22Rv1 (cell line): Measurements from ENCODE around the gene PUS7L.
"Not testable (repeated sequence)": the region's sequence is repeated elsewhere in the genome, so short reads cannot be mapped to it uniquely, and the experiment has no call there.

Experiments used
- H3K27ac ChIP-seq: fragments of 450-650 bp; 2 replicates; pipeline ENCODE4 v1.5.1; 2017
- ZFX ChIP-seq: fragments of 450-650 bp; IDR thresholded peaks from 2 replicates; pipeline ENCODE4 v1.6.1; 2017; ENCODE audit warnings: antibody characterized with exemption, borderline replicate concordance
- TF ChIP-seq, protein P1 (sequence below): fragments of 450-650 bp; IDR thresholded peaks from 2 replicates; pipeline ENCODE4 v1.5.1; 2017; ENCODE audit warnings: mild to moderate bottlenecking

Gene PUS7L

DNA sequence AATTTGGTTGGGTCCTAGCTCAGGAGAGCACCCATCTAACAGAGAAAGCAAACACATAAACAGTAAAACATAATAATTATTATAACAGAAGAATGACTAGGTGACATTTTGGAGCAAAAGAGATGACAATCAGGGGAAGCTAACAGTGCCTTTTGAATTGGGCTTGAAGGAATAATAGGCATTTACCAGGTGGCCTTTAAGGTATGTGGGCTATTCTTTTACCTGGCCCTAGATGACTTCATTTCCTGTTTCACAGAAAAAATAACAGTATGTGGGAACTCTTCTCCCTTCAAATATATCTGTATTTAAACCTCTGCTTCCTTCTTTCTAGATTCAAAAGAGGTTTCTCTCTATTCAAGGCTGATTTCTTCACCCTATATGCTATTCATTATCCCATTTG lies 4.0 kb upstream of the PUS7L start:
- no peak overlapping the region for H3K27ac ChIP-seq
- TF ChIP-seq, protein P1, sequence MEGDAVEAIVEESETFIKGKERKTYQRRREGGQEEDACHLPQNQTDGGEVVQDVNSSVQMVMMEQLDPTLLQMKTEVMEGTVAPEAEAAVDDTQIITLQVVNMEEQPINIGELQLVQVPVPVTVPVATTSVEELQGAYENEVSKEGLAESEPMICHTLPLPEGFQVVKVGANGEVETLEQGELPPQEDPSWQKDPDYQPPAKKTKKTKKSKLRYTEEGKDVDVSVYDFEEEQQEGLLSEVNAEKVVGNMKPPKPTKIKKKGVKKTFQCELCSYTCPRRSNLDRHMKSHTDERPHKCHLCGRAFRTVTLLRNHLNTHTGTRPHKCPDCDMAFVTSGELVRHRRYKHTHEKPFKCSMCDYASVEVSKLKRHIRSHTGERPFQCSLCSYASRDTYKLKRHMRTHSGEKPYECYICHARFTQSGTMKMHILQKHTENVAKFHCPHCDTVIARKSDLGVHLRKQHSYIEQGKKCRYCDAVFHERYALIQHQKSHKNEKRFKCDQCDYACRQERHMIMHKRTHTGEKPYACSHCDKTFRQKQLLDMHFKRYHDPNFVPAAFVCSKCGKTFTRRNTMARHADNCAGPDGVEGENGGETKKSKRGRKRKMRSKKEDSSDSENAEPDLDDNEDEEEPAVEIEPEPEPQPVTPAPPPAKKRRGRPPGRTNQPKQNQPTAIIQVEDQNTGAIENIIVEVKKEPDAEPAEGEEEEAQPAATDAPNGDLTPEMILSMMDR: no peak
- TF ChIP-seq ZFX: no peak

DNA sequence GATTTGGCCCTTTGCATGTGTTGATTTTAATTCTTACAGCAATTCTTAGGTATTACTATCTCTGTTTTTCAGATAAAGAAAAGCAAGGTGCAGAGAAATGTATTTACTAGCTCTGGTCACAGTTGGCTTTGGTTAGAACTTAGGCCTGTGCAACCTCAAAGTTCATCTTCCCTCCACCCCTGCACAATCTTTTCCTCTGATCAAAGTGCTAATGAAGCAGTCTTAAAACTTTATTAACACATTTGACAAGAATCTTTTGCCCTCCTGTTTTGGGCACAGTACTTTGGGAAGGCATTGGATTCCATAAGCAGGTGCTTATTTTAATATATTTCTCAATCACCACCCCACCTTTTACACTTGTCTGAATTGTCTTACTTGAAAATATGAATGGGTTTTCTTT lies 2.9 kb upstream of the PUS7L start:
- no peak overlapping the region for H3K27ac ChIP-seq
- no peak for TF ChIP-seq ZFX
- TF ChIP-seq, protein P1: no peak

DNA sequence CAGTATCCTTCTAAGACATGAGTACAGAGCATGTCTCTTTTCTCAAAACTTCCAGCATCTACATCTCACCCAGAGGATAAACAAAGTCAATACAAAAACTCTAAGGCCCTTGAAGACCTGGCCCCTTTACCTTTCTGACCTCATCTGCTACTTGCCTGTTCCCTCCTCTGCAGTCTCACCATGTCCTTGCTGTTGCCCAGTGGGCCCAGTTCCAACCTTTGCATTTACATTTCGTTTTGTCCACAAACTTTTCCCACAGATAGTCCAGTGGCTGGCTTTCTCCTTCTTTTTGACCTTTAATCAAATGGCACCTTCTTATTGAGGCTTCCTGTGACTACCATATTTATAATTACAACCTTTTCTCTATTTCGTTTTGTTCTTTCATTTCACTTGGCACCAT lies 1.8 kb upstream of the PUS7L start:
- no peak for TF ChIP-seq ZFX
- TF ChIP-seq, protein P1: no peak
- H3K27ac ChIP-seq: peak overlapping the region; percentile 88; the same call in 1 of the 2 replicates

DNA sequence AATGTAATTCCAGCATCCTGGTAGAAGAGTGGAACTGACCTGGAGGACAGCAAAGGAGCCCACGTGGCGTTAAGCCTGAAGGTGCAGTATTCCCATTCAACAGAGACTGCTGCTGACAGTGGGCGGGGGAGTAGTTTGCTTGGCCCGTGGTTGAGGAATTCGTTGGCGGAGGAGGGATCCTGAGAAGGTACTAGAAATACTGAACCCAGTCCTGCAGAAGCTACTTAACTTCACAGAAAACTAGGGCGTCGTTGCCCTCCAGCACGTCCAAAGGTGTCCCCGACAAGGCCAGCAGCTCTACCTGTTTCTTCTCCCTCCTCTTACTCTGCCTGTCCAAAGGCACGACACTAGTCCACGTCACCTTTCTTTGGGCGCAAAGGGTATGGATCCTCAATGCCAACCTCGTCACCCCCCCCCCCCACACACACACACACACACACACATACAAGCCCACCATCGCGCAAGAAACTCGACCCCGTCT lies 303 bp downstream of the PUS7L start:
- no peak for TF ChIP-seq ZFX
- TF ChIP-seq, protein P1: no peak
- H3K27ac ChIP-seq: peak overlapping the region; percentile 88

DNA sequence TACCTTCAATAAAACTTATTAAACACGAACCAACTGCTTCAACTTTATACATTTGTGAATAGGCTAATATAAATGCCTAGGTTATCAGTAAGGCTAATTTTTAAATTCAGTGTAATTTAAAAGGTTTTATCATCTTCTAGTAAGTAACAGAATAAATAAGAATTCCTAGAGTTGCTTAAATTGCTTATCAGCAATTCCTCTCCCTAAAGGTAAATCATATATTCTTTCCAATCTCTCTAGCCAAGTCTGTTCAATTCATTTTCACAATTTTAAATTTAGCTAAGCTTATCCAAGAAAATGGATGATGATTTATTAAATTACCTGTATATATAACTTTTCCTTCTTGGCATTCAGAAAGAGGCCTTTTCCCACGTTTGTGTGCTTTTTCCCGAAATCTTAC lies 4.6 kb downstream of the PUS7L start:
- no peak for TF ChIP-seq ZFX
- TF ChIP-seq, protein P1: no peak
- H3K27ac ChIP-seq: no peak overlapping the region

DNA sequence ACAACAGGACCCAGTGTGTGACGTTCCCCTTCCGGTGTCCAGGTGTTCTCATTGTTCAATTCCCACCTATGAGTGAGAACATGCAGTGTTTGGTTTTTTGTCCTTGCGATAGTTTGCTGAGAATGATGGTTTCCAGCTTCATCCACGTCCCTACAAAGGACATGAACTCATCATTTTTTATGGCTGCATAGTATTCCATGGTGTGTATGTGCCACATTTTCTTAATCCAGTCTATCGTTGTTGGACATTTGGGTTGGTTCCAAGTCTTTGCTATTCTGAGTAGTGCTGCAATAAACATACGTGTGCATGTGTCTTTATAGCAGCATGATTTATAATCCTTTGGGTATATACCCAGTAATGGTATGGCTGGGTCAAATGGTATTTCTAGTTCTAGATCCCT lies 7.2 kb downstream of the PUS7L start:
- not testable (repeated sequence) for H3K27ac ChIP-seq

DNA sequence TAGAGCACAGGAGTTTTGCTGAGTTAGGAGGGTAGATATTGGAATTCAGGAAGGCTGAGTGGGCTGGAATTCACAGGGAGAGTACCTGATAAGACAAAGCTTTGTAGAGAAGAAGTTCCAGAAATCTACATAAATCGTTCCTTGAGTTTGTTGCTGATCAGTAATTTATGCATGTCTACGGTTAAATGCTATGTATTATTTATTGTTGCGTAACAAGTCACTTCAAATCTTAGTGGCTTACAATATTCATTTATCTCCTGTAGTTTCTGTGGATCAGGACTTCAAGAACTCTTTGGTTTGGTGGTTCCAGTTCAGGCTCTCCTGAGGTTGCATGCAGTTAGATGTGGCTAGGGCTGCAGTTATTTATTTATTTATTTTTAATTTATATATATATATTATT lies 7.8 kb downstream of the PUS7L start:
- TF ChIP-seq ZFX: no peak
- TF ChIP-seq, protein P1: no peak
- H3K27ac ChIP-seq: no peak overlapping the region

DNA sequence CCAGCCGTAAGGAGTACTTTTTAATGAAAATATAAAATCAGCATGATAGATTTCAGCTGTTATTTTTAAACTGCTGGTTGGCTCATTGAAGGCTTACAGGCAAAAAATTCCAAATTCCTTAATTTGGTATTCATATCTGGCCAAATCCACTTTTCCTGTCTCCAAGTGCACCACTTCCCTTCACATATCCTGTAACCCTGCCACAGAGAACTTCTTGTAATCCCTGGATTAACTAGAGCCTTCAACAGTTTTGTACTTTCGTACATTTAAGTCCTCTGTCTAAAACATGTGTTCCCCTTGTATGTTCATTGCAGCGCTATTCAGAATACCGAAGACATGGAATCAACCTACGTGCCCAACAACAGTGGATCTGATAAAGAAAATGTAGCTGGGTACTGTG lies 9.6 kb downstream of the PUS7L start:
- H3K27ac ChIP-seq: no peak overlapping the region
- TF ChIP-seq, protein P1: no peak
- TF ChIP-seq ZFX: no peak
